SH-SY5Y (cell line): ENCODE results near the gene SFXN1.

Experiments
- GATA2 ChIP-seq: IDR thresholded peaks from 2 replicates; pipeline ENCODE4 v1.6.1; 2011; ENCODE audit warnings: mild to moderate bottlenecking, low read depth, low read length
- GATA3 ChIP-seq: IDR thresholded peaks from 2 replicates; pipeline ENCODE4 v1.6.1; 2011; ENCODE audit warnings: low read depth, mild to moderate bottlenecking, low read length, moderate library complexity

SFXN1 gene

GRCh38 chr5:175538576-175538975, 60.2 kb downstream of the SFXN1 start:
- TF ChIP-seq GATA2 (no peak), GATA3 (no peak)

DNA sequence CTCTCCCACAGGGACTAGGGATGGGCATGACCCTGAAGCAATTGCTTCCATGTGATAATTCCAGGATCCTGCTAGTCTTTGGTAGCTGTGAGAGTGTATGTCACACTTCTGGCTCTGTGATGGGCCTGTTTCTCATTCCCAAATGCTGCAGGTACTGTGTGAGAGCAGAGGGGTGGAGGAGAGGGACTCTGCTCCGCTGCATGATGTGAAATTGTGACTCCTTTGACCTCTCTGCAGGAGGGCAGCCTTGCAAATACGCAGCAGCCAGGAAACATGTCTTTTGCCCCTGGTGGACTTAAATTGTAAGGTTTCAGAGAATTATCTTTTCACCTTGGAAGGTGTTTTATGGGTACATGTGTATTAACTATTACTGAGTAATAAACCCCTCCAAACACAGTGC, 61.6 kb downstream of the SFXN1 start:
- no peak for TF ChIP-seq GATA3
- no peak for TF ChIP-seq GATA2

DNA sequence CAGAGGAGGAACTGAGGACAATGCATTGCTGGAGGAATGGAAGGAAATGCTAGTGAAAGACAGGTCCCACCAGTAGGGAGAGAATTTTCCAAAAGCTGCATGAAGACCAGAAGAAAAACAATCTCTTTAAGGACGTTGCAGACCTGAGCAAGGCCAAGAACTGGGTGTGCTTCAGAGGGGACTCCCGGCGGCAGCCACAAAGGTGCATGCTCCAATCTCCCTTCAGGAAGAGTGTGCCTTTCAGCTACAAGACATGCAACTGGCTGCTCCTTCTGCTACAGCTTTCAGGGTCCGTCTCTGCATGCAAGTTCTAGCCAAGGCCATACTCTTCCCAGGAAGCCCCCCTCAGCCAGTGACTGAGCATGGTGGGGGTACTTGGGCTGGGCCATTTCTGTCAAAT, 62.9 kb downstream of the SFXN1 start:
- TF ChIP-seq GATA2 (no peak), GATA3 (no peak)

DNA sequence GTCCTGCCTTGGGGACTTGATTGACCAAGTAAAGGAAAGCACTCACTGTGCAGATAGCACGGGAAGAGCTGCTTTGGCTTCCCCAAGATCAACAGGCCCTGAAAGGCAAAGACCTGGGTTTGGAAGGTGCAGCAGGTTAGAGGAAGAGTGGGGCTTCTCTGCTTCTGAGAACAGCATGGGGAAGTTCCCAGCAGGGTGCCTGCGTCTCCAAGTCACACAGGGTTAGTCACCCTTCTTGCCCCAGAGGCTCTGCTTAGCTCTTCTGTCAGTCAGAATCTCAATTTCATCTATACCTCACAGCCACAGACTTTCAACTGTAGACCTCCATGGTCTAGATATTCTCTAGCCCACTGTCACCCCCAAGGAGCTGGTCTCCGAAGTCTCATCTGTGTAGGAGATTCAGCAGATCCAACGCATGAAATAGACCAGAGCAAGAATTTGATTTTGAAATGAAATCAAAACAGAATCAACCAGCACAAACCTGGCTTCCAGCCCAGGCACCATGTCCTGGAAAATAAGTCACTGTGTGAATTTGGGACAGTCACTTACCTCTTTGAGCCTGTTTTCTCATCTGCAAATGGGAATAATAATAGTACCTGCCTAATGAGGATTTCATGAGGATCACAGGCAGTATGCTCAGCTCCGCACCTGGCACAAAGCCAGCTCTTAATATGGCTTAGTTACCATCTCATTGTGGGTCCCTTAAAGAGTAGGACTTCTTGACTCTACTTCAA, 64.0 kb downstream of the SFXN1 start:
- TF ChIP-seq GATA3 (no peak), GATA2 (no peak)

DNA sequence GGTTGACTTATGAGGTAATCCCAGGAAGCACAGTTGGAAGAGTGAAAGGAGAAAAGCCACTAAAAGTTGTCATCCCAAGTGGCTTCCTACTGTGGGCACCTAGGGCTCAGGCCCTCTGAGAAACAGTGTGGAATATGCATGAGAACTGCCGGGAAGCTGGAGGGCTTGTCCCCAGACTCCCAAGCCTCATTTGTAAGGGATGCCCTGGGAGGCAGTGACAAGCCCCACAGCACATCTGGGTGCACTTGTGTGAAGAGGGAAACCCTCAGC, 64.5 kb downstream of the SFXN1 start:
- no peak for TF ChIP-seq GATA2
- no peak for TF ChIP-seq GATA3

- TF ChIP-seq GATA3: no peak
- no peak for TF ChIP-seq GATA2
Measured at GRCh38 chr5:175544108-175544511, 65.8 kb downstream of the SFXN1 start.

GRCh38 chr5:175544586-175544985, 66.2 kb downstream of the SFXN1 start:
- TF ChIP-seq GATA2: no peak
- no peak for TF ChIP-seq GATA3

DNA sequence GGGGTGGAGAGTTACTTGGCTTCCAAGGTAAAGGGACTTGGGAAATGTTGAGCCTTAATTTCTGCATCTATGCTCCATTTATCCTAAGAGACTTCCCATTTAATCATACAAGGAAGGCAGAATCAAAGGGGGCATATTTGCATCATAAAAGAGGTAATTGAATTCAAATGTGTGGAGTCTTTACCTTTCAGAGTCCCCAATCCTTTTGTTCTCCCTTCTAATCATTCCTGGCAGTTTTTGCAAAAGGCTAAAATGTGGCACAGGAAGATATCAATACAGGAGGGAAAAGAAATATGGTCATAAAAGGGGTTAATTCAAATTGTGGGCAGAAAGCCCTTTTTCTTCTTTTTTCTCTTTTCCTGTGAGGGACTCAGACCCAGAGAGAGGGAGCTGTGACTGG, 69.5 kb downstream of the SFXN1 start:
- TF ChIP-seq GATA3 (no peak), GATA2 (no peak)

DNA sequence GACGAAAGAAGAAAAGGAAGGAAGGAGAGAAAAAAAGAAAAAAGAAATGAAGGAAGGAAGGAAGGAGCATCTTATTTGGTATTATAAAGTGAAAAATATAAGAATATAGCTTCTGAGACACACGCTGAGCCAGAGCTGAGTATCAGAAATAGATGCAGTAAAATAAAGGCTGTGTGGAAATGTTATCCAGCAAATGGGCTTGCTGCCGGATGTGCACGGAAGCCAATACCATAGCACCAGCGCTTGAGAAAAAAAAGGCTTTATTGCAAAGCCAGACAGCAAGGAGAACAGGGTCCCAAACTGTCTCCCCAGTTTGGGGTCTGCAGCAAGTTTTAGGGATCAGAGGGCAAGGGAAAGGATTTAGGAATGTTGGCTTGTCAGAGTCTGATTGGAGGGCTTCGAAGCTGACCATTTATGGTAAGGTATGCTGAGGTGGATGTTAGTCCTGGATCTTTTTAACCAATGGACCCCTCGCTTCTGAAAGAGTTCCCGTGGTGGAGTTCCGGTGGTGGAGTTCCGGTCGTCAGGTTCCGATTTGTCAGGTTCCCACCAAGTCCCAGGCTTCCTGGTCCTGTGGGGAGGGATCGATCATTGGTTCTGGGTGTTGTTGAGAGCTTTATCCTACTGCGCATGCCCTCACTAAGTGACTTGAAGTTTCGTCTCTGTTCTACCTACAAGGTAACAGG, 70.4 kb downstream of the SFXN1 start:
- TF ChIP-seq GATA2: no peak
- no peak for TF ChIP-seq GATA3

- TF ChIP-seq GATA3: no peak
- no peak for TF ChIP-seq GATA2
Measured at GRCh38 chr5:175550055-175550805, 71.9 kb downstream of the SFXN1 start.

DNA sequence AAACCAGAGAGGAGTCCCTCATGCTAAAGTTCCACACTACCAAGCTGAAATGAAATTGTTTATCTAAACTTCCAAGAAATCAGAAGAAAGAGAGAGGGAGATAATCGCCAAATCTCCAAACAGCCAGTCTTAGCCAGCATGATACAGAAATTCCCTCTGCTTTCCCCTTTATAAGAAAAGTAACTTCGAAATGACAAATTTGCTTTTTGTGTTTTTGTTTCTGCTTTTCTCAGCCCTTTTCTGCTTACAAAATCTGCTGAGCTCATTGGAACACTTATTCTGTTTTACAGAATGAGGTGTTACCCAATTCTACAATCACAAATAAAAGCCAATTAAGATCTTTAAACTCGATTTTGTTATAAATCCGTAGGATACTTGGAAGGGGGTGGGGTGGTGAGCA, 72.9 kb downstream of the SFXN1 start:
- TF ChIP-seq GATA3 (no peak), GATA2 (no peak)

- no peak for TF ChIP-seq GATA2
- no peak for TF ChIP-seq GATA3
Measured at GRCh38 chr5:175554296-175554695, 75.9 kb downstream of the SFXN1 start.

DNA sequence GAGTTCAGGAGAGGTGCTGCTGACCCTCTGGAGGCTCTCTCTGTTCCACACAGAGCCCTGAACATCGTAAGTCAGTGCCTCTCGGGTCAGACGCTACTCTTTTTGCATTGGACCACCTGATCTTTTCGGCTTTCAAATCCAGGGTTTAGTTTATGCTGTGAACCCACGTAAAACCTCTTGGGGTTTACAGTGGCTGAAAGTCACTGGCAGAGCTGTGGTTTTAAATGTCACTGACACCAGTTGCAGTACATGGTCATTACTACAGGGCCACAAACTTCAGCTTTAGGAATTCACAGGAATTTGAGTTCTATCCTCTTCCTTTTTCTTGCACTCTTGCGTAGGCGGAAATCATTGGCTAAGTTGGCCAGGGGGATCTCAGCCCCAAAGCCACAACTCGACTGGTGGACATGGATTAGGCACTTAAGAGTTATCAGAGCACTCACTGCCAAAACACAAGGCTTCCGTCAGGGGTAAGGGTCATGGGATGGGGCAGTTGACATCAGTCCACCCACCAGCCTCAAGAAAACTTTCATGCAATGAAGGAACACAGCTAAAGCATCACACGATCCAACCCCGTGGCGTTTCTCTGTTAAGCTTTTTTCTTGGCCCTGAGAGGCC, 76.9 kb downstream of the SFXN1 start:
- TF ChIP-seq GATA3 (no peak), GATA2 (no peak)

GRCh38 chr5:175556794-175557193, 78.4 kb downstream of the SFXN1 start:
- TF ChIP-seq GATA2 (no peak), GATA3 (no peak)

GRCh38 chr5:175557778-175558177, 79.4 kb downstream of the SFXN1 start:
- TF ChIP-seq GATA2 (no peak), GATA3 (no peak)
